ENCODE measurements around the gene PTGFRN. TPM values are rescaled to one million over a fixed set of nuclear protein-coding genes. Genes with fewer than 3 reads are reported as not detected.

The PTGFRN gene
- total and polyA plus RNA-seq, 2 of the 13 experiments (the other 11 are each of a cell fraction or from before 2014, with no cell fraction given), result 3.3 to 11.3 TPM

DNA sequence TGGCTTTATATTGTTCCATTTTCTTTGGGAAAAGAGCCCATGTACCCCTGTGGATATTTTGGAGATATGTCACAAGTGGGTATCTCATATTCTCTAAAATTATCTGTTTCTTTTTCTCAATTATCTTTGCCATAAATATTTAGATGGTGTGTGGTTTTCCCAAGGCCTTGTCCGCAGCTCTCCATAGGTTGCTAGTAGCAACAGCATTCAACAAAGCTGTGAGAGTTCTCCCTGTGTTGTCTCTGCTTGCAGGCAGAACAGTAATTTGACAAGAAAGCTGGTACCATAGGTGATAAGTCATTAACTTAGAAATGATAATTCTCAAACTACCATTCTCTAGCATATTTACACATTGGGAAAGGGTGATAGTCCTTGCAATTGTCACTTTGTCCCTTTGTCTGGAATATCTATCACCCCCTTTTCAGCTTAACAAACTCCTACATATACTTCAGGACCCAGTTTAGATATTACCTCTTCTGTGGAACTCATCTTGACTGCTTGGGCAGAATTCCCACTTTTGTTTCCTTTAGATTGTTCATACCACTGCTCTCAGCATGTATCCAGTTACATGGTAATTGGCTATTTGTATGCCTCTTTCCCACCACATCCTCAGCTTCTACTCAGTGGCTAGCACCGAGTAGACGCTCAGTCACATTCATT is 100.7 kb downstream of the PTGFRN start (continued):
- TF ChIP-seq, protein P1, sequence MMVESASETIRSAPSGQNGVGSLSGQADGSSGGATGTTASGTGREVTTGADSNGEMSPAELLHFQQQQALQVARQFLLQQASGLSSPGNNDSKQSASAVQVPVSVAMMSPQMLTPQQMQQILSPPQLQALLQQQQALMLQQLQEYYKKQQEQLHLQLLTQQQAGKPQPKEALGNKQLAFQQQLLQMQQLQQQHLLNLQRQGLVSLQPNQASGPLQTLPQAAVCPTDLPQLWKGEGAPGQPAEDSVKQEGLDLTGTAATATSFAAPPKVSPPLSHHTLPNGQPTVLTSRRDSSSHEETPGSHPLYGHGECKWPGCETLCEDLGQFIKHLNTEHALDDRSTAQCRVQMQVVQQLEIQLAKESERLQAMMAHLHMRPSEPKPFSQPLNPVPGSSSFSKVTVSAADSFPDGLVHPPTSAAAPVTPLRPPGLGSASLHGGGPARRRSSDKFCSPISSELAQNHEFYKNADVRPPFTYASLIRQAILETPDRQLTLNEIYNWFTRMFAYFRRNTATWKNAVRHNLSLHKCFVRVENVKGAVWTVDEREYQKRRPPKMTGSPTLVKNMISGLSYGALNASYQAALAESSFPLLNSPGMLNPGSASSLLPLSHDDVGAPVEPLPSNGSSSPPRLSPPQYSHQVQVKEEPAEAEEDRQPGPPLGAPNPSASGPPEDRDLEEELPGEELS (CRISPR knock-in tag; IDR thresholded peaks at IDR 0.05), result no peak
- no peak for TF ChIP-seq PPARG (CRISPR knock-in tag; conservative IDR thresholded peaks at IDR 0.05)
- no peak for TF ChIP-seq THAP11 (CRISPR knock-in tag; IDR thresholded peaks at IDR 0.05)
- no peak for TF ChIP-seq SSRP1 (CRISPR knock-in tag; IDR thresholded peaks at IDR 0.05)
- TF ChIP-seq ZNF652 (CRISPR knock-in tag; IDR thresholded peaks at IDR 0.05; ENCODE audit: borderline replicate concordance, low read depth), result no peak
- no peak for TF ChIP-seq HNRNPH1 (optimal IDR thresholded peaks at IDR 0.05; ENCODE audit: low read depth, low read length)
- TF ChIP-seq, protein P2, sequence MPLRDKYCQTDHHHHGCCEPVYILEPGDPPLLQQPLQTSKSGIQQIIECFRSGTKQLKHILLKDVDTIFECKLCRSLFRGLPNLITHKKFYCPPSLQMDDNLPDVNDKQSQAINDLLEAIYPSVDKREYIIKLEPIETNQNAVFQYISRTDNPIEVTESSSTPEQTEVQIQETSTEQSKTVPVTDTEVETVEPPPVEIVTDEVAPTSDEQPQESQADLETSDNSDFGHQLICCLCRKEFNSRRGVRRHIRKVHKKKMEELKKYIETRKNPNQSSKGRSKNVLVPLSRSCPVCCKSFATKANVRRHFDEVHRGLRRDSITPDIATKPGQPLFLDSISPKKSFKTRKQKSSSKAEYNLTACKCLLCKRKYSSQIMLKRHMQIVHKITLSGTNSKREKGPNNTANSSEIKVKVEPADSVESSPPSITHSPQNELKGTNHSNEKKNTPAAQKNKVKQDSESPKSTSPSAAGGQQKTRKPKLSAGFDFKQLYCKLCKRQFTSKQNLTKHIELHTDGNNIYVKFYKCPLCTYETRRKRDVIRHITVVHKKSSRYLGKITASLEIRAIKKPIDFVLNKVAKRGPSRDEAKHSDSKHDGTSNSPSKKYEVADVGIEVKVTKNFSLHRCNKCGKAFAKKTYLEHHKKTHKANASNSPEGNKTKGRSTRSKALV (CRISPR knock-in tag; IDR thresholded peaks at IDR 0.05), result no peak
- TF ChIP-seq, protein P3, sequence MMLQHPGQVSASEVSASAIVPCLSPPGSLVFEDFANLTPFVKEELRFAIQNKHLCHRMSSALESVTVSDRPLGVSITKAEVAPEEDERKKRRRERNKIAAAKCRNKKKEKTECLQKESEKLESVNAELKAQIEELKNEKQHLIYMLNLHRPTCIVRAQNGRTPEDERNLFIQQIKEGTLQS (CRISPR knock-in tag; IDR thresholded peaks at IDR 0.05), result no peak

DNA sequence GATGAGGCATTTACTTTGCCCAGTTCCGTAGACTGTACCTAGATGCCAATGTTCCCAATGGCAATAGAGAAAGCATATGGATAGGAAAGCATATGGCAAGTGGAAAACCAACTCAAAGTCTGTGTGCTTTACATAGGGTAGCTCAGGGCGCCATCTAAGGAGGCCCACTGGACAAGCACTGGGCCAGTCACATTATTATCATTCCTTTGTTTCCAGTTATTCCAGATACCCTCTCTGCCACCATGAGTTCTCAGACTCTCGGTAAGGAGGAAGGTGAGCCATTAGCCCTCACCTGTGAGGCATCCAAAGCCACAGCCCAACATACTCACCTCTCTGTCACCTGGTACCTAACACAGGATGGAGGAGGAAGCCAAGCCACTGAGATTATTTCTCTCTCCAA is 101.6 kb downstream of the PTGFRN start:
- Histone ChIP-seq H3K27me3 (ENCODE audit: control insufficient read depth in 1 of 2, insufficient read depth in 2 of 2, low read length in 2 of 2) (no peaks in the 10 kb centered on the region), H3K4me3 (replicated peaks in 1 of 3; ENCODE audit: insufficient read depth in 1 of 3, low read depth in 2 of 3, low read length in 3 of 3) (no peak overlapping the region), H3K36me3 (replicated peaks in 1 of 2; ENCODE audit: control insufficient read depth in 1 of 2, insufficient read depth in 2 of 2, low read length in 2 of 2) (no peaks in the 10 kb centered on the region), H3K4me1 (ENCODE audit: insufficient read depth, low read length) (no peaks in the 10 kb centered on the region), H3K4me2 (ENCODE audit: low read depth, low read length) (no peak overlapping the region), H4K20me1 (ENCODE audit: insufficient read depth, low read length) (no peaks in the 10 kb centered on the region), H2AFZ (ENCODE audit: low read length) (no peak overlapping the region), H3K27ac (ENCODE audit: extremely low read length, insufficient read depth, low read length) (no peak overlapping the region), H3K9ac (ENCODE audit: insufficient read depth, low read depth, low read length) (no peak overlapping the region), H3K9me3 (ENCODE audit: low read length) (no peaks in the 10 kb centered on the region), H3K79me2 (ENCODE audit: insufficient read depth, low read length) (no peaks in the 10 kb centered on the region)
- intact Hi-C loops (cut with micrococcal nuclease; ENCODE audit: unreplicated experiment) (no loop called here), in situ Hi-C loops (cut with HindIII; ENCODE audit: extremely low pct_ligation_motif_present, low pct_unique_long_range_greater_than_20kb) (no loop called here)
- no TSS peak for BruUV-seq (replicated peaks)
- ChIA-PET CTCF (ENCODE audit: low intra/inter-chr PET ratio, low total read pairs) (no interaction called here), POLR2A (no interaction called here)
- ATAC-seq (no peak), FAIRE-seq (no peak), DNase-seq (ENCODE audit: low spot score) (no peak)
- 42% methylated on average over 3 of the region's 3 CpGs for WGBS (ENCODE audit: low lambda C conversion rate)
- TF ChIP-seq CREB1 (IDR thresholded peaks at IDR 0.05), result no peak
- TF ChIP-seq CREB1 (CRISPR knock-in tag; IDR thresholded peaks at IDR 0.05), result no peak
- TF ChIP-seq, protein P4, sequence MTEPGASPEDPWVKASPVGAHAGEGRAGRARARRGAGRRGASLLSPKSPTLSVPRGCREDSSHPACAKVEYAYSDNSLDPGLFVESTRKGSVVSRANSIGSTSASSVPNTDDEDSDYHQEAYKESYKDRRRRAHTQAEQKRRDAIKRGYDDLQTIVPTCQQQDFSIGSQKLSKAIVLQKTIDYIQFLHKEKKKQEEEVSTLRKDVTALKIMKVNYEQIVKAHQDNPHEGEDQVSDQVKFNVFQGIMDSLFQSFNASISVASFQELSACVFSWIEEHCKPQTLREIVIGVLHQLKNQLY (CRISPR knock-in tag; IDR thresholded peaks at IDR 0.05), result no peak
- TF ChIP-seq, protein P5, sequence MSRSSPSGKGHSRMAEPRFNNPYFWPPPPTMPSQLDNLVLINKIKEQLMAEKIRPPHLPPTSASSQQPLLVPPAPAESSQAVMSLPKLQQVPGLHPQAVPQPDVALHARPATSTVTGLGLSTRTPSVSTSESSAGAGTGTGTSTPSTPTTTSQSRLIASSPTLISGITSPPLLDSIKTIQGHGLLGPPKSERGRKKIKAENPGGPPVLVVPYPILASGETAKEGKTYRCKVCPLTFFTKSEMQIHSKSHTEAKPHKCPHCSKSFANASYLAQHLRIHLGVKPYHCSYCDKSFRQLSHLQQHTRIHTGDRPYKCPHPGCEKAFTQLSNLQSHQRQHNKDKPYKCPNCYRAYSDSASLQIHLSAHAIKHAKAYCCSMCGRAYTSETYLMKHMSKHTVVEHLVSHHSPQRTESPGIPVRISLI (CRISPR knock-in tag; IDR thresholded peaks at IDR 0.05; ENCODE audit: borderline replicate concordance), result no peak
- no peak for TF ChIP-seq PHF21A (CRISPR knock-in tag; IDR thresholded peaks at IDR 0.05)
- TF ChIP-seq ZC3H13 (CRISPR knock-in tag; IDR thresholded peaks at IDR 0.05), result no peak
- no peak for TF ChIP-seq ONECUT2 (CRISPR knock-in tag; IDR thresholded peaks at IDR 0.05)
- no peak for TF ChIP-seq HOXA3 (CRISPR knock-in tag; IDR thresholded peaks at IDR 0.05)
- TF ChIP-seq RAD51 (IDR thresholded peaks at IDR 0.05; ENCODE audit: borderline replicate concordance), result no peak
- TF ChIP-seq, protein P6, sequence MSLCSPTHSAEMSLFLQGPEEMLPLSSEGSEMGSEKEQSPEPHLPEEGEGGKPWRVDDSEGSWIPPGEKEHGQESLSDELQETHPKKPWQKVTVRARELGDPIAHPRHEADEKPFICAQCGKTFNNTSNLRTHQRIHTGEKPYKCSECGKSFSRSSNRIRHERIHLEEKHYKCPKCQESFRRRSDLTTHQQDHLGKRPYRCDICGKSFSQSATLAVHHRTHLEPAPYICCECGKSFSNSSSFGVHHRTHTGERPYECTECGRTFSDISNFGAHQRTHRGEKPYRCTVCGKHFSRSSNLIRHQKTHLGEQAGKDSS (CRISPR knock-in tag; IDR thresholded peaks at IDR 0.05; ENCODE audit: borderline replicate concordance, low read depth), result no peak

All from HepG2 (cell line).